Measurements from ENCODE around the gene AP3D1. TPM values are rescaled to one million over a fixed set of nuclear protein-coding genes. Genes with fewer than 3 reads are reported as not detected.

AP3D1 gene
- total RNA-seq, 2 donors from 2014 or later: 81.4 to 116 TPM

DNA sequence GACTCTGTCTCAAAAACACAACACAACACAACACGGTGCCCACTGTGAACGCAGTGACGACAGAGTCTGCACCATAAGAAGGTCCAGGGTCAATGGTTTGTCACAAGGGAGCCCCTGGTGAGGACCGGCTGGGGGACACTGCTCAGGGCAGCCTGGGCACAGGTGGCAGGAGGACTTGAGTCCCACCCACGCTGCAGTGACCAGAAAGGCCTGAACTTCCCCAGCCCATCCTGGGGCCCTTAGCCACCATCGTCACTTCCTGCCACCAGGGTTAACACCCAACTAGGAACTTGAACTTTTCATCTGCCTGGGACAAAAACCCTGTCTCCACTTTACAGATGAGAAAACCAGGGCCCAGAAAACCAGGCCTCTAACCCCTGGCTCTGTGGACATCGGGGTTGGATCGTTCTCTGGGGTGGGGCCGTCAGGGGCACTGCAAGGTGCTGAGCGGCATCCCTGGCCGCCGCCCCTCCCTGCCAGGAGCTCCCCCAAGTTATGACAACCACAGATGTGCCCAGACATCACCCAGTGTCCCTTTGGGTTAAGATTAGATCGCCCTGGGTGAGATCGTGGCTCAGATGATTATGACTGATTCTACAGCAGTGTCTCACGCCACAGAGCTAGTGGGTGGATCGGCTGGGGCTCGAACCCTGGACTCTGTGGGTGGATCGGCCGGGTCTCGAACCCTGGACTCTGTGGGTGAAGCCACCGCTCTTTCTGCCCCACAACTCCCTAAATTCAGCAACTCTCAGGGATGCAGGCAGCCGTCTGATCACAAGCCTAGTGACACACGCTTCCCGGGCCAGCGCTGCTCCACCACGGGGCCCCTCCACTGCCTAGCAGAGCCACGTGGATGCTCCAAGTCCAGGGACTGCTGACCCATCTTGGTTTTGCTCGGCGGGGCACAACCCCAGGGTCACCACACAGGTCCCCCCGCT is 69.2 kb downstream of the AP3D1 start:
- Histone ChIP-seq H3K4me1 (ENCODE audit: control insufficient read depth in 1 of 2, low read depth in 2 of 2) (peaks cover 3 to 6% of the 10 kb centered on the region in 2 donors), H3K9me3 (no peaks in the 10 kb centered on the region), H3K27ac (no peak overlapping the region), H3K27me3 (replicated peaks; ENCODE audit: insufficient read depth) (no peaks in the 10 kb centered on the region), H3K36me3 (peaks cover 38% of the 10 kb centered on the region), H3K4me3 (no peak overlapping the region)
- ATAC-seq (ENCODE audit: insufficient number of reproducible peaks, low FRiP score, low read depth) (no peak), DNase-seq (ENCODE audit: low spot score) (no peak)
- TF ChIP-seq, protein P1, sequence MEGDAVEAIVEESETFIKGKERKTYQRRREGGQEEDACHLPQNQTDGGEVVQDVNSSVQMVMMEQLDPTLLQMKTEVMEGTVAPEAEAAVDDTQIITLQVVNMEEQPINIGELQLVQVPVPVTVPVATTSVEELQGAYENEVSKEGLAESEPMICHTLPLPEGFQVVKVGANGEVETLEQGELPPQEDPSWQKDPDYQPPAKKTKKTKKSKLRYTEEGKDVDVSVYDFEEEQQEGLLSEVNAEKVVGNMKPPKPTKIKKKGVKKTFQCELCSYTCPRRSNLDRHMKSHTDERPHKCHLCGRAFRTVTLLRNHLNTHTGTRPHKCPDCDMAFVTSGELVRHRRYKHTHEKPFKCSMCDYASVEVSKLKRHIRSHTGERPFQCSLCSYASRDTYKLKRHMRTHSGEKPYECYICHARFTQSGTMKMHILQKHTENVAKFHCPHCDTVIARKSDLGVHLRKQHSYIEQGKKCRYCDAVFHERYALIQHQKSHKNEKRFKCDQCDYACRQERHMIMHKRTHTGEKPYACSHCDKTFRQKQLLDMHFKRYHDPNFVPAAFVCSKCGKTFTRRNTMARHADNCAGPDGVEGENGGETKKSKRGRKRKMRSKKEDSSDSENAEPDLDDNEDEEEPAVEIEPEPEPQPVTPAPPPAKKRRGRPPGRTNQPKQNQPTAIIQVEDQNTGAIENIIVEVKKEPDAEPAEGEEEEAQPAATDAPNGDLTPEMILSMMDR (IDR thresholded peaks at IDR 0.05): no peak

- Histone ChIP-seq H3K27me3 (replicated peaks; ENCODE audit: insufficient read depth) (no peaks in the 10 kb centered on the region), H3K36me3 (peaks cover 53% of the 10 kb centered on the region), H3K4me1 (ENCODE audit: control insufficient read depth in 1 of 2, low read depth in 2 of 2) (peaks cover 0 to under 1% of the 10 kb centered on the region in 2 donors), H3K9me3 (no peaks in the 10 kb centered on the region), H3K27ac (no peak overlapping the region), H3K4me3 (no peak overlapping the region)
- DNase-seq (ENCODE audit: low spot score): no peak
- TF ChIP-seq, protein P1 (IDR thresholded peaks at IDR 0.05): no peak
- ATAC-seq (ENCODE audit: insufficient number of reproducible peaks, low FRiP score, low read depth): no peak
These were observed 70.9 kb downstream of the AP3D1 start for GRCh38 chr19:2080336-2080988.

GRCh38 chr19:2079865-2080301 is 71.5 kb downstream of the AP3D1 start:
- H3K36me3 ChIP-seq: peaks cover 55% of the 10 kb centered on the region
- H3K27me3 ChIP-seq (replicated peaks; ENCODE audit: insufficient read depth): no peaks in the 10 kb centered on the region
- TF ChIP-seq, protein P1 (IDR thresholded peaks at IDR 0.05): no peak
- no peak for ATAC-seq (ENCODE audit: insufficient number of reproducible peaks, low FRiP score, low read depth)
- DNase-seq (ENCODE audit: low spot score): no peak
- H3K4me1 ChIP-seq (ENCODE audit: control insufficient read depth in 1 of 2, low read depth in 2 of 2): no peaks in the 10 kb centered on the region
- H3K9me3 ChIP-seq: no peaks in the 10 kb centered on the region
- H3K4me3 ChIP-seq: no peak overlapping the region
- no peak overlapping the region for H3K27ac ChIP-seq

GRCh38 chr19:2079076-2079864 is 72.1 kb downstream of the AP3D1 start:
- Histone ChIP-seq H3K4me3 (no peak overlapping the region), H3K36me3 (peaks cover 54% of the 10 kb centered on the region), H3K27me3 (replicated peaks; ENCODE audit: insufficient read depth) (no peaks in the 10 kb centered on the region), H3K4me1 (ENCODE audit: control insufficient read depth in 1 of 2, low read depth in 2 of 2) (no peaks in the 10 kb centered on the region), H3K9me3 (no peaks in the 10 kb centered on the region), H3K27ac (no peak overlapping the region)
- DNase-seq (ENCODE audit: low spot score): no peak
- TF ChIP-seq, protein P1 (IDR thresholded peaks at IDR 0.05): no peak
- no peak for ATAC-seq (ENCODE audit: insufficient number of reproducible peaks, low FRiP score, low read depth)
